ENCODE measurements around the gene CBL.
"Not testable (repeated sequence)": the region's sequence is repeated elsewhere in the genome, so short reads cannot be mapped to it uniquely, and the experiment has no call there.

CBL gene

GRCh38 chr11:119205574-119206510, at the start of gene CBL:
Gene CBL, plus strand, starts transcription at chr11:119206339. Its CDS starts 79 bp downstream, at chr11:119206418.
- peak; percentile 99 for DNase-seq (ENCODE audit: low read depth)

GRCh38 chr11:119156496-119156895, 49.6 kb upstream of the CBL start:
- DNase-seq (ENCODE audit: low read depth), result no peak

- DNase-seq (ENCODE audit: low read depth), result no peak
Observed at GRCh38 chr11:119157063-119157462, 49.1 kb upstream of the CBL start.

DNA sequence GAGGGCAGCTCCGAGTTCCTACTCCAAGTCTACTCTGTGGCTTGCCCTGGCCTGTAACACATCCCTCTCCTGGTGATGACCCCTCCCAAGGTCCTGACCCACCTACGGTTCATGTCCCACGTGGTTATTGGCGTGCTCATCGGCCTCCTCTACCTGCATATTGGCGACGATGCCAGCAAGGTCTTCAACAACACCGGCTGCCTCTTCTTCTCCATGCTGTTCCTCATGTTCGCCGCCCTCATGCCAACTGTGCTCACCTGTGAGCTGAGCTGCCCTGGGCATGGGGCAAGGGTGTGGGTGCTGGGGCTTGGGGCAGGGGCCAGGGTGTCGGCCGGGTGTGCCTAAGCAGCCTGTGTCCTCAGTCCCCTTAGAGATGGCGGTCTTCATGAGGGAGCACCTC, 47.7 kb upstream of the CBL start:
- no peak for DNase-seq (ENCODE audit: low read depth)

- DNase-seq (ENCODE audit: low read depth), result no peak
Observed at GRCh38 chr11:119160151-119160550, 46.0 kb upstream of the CBL start.

GRCh38 chr11:119161871-119162270, 44.3 kb upstream of the CBL start:
- no peak for DNase-seq (ENCODE audit: low read depth)

GRCh38 chr11:119166368-119167076, 39.6 kb upstream of the CBL start:
- no peak for DNase-seq (ENCODE audit: low read depth)

DNA sequence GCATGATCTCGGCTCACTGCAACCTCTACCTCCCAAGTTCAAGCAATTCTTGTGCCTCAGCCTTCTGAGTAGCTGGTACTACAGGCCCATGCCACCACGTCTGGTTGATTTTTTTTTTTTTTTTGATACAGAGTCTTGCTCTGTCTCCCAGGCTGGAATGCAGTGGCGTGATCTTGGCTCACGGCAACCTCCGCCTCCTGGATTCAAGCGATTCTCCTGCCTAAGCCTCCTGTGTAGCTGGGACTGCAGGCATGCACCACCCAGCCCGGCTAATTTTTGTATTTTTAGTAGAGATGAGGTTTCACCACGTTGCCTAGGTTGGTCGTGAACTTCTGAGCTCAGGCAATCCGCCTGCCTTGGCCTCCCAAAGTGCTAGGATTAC, 39.1 kb upstream of the CBL start:
- DNase-seq (ENCODE audit: low read depth), result not testable (repeated sequence)

DNA sequence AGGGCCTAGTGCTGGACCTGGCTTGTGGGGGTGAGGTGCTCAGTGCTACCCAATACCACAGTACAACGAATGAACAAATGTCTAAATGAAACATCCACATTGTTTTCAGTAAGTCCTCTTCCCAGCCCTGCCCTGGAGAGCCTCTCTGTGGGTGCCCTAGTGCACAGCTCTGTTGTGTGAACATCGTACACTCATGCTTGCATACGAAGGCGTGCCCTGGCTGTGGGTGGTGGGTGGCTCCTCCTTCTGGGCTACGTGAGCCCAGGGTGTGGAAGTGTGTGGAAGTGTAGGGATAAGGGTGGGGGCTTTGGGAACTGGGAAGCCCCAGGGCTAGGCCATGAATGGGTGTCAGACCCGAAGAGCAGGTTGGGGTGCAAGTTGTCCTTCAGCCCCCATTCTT, 38.2 kb upstream of the CBL start:
- DNase-seq (ENCODE audit: low read depth), result no peak

DNA sequence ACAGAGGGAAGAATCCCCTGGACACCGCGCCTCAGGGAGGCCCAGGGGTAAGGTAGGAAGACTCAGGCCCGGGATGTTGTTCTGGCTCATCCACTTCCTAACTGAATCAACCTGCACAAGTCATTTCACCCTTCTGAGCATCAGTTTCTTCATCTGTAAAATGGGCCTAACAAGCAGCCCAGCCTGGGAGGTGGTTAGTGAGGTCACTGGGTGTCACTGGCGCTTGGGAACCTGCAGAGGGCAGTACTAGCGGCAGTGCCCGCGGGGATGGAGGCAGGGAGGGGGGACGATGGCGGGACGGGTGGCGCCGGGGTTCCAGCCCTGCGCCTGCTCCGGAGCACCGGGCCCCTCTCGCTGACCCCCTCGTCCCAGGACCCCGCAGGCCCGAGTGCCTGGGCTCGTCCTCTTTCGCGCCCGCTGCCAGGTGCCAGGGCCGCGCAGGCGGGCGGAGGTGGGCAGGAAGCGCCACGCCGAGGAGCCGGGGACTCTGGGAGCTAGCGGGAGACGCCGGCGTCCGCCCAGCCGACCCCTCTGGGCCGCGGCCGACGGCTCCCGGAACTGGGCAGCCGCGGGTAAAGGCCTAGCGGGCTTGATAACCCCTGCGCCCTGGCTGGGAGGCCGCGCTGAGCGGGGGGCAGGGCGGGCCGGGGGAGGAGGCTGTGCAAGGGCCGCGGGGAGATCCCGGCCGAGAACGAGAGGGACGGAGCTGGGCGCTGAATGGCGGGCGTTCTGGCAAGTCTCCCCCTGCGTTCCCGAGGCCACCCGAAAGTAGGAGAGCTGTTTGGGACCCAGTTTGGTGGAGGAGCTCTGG, 37.5 kb upstream of the CBL start, which contains the start of gene NLRX1:
TSS of gene NLRX1 (plus strand) at position 255 of the 811 bp plus-strand sequence. CDS start 2,679 bp downstream, outside the sequence.
- DNase-seq (ENCODE audit: low read depth), result peak; percentile 65

- no peak for DNase-seq (ENCODE audit: low read depth)
Observed at GRCh38 chr11:119169282-119169719, 36.8 kb upstream of the CBL start.

DNA sequence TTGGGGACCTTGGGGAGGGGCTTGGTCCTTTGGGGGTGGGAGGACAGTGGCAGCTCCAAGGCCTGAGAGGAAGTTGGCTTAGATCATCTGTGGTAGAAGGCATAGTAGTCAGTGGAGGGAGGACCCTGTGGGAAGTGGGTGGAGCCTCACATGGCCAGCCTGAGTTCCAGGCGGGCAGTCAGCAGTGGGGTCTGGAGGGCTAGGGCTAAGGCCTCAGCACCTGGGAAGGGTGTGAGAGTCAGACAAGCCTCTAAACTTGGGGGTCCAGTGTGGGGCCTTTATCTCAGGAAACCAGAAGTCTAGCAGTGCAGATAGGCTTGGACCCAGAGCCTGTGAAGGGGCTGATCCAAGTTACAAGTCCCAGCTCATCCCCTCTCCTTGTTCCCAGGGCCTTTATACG, 33.6 kb upstream of the CBL start:
- no peak for DNase-seq (ENCODE audit: low read depth)

GRCh38 chr11:119173453-119173852, 32.7 kb upstream of the CBL start:
- DNase-seq (ENCODE audit: low read depth), result no peak

DNA sequence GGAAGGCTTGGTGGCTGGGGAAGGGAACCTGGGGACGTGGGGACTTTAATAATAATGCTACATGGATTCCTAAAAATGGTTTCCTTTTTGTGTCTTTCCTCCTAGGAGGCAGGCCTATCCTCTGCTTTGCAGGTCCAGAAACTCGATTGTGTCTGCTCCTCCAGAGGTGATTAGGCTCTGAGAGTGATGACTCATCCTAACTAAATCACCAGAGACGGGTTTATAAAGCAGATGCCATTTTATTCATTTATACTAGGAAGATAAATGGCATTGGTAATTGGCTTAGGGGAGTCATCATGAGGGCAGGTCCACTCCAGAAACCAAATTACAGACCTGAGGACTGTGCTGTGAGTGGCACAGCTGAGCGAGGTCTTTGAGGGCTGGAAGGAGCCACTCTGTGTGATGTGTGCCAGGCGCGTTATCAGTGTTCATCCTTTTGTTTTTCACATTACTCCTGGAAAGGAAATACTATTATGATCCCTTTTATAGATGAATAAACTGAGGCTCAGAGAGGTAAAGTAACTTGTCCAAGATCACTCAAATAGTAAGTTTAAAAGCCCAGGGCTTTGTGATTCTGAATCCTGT, 30.6 kb upstream of the CBL start:
- DNase-seq (ENCODE audit: low read depth), result no peak

- no peak for DNase-seq (ENCODE audit: low read depth)
Observed at GRCh38 chr11:119178166-119178680, 27.9 kb upstream of the CBL start.

- DNase-seq (ENCODE audit: low read depth), result no peak
Observed at GRCh38 chr11:119179342-119179741, 26.8 kb upstream of the CBL start.

GRCh38 chr11:119179983-119180382, 26.2 kb upstream of the CBL start:
- no peak for DNase-seq (ENCODE audit: low read depth)

DNA sequence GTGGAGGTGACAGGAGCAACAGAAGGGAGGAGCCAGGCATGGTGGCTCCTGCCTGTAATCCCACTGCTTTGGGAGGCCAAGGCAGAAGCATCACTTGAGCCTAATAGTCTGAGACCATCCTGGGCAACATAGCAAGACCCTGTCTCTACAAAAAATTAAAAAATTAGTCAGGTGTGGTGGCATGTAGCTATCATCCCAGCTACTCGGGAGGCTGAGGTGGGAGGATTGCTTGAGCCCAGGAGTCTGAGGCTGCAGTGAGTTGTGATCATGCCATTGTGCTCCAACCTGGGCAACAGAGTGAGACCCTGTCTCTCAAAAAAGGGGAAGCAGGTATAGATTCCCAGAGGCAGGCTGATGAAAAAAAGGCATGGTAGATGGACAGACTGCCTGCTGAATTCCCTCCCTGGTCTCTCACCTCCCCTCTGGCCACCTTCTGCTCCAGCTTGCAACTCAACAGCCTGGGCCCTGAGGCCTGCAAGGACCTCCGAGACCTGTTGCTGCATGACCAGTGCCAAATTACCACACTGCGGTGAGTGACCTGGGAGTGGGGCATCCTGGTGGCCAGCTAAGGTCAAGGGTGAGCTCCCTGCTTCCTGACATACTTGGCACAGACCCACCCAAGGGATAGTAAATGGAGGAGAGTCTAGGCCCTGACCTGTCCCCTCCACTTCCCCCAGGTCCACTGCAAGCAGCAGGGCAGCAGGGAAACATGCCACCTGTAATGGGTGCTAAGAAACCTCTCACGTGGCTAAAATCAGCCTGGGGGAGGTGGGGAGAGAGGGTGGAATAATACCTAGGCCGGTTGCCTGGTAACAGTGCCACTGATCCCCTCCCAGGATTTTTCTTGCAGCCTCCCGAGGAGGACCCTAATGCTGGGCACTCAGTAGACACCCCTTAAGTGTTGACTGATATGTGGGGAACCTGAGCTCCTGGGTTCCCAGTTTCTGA, 25.1 kb upstream of the CBL start:
- no peak for DNase-seq (ENCODE audit: low read depth)

DNA sequence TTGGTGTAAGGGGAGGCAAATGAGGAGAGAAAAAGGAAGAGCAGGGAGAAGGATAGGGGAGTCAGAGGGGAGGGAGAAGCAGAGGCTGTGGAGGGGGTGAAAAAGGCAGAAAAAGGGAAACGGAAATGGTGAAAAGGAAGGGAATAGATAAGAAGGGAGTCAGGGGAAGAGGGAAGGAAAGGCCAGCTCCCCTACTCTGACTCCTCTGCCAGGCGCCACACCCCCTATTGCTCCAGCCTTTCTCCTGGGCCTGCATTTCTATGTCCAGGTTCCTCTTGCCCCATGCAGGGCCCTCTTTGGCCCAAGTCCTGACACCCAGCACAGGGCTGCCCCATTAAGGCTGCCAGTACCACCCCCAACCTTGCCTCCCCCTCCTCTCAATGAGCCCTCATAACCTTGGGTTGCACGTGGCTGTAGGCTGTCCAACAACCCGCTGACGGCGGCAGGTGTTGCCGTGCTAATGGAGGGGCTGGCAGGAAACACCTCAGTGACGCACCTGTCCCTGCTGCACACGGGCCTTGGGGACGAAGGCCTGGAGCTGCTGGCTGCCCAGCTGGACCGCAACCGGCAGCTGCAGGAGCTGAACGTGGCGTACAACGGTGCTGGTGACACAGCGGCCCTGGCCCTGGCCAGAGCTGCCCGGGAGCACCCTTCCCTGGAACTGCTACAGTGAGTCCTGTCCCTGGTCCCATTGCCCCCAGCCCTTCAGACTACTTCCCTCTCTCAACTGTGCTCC, 24.3 kb upstream of the CBL start:
- DNase-seq (ENCODE audit: low read depth), result no peak

GRCh38 chr11:119184399-119184798, 21.7 kb upstream of the CBL start:
- not testable (repeated sequence) for DNase-seq (ENCODE audit: low read depth)

Measured in stimulated activated CD8-positive, alpha-beta memory T cell treated with anti-CD3 and anti-CD28 coated beads, Interleukin-15, amount 100 ng/mL, for 1 hour (primary cell).